ENCODE results near the gene GPRC5D. TPM values are rescaled to one million over a fixed set of nuclear protein-coding genes. Genes with fewer than 3 reads are reported as not detected.

GPRC5D gene
- polyA plus RNA-seq, 1 donor from 2014 or later: 1.4 TPM

DNA sequence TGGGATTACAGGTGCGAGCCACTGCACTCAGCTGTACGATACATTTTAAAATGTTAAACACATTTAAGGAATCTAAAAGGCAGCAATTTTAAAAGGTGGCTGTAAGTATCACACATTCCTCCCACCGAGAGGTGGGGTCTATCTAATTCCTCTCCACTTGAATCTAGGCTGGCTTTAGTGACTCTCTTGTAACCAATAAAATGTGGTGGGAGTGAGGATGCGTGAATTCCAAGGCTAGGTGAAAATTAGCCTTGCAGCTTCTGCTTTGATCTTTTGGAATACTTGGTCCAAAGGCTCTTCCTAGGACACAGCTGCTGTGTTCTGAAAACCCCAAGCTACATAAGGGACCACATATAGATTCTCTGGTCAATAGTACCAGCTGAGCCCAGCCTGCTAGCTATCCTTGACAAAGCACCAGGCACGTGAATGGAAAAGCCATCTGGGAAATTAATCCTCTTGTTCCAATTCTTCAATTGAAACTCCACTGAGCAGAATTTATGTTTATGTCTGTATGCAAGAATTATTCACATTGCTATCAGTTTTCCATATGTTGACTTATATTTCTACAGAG, 8.8 kb upstream of the GPRC5D start:
- Mint-ChIP-seq H3K4me3 (no peak overlapping the region), H3K27ac (no peak overlapping the region), H3K4me1 (no peaks in the 10 kb centered on the region), H3K36me3 (no peaks in the 10 kb centered on the region), H3K9me3 (no peaks in the 10 kb centered on the region), H3K27me3 (peaks cover 6% of the 10 kb centered on the region)

DNA sequence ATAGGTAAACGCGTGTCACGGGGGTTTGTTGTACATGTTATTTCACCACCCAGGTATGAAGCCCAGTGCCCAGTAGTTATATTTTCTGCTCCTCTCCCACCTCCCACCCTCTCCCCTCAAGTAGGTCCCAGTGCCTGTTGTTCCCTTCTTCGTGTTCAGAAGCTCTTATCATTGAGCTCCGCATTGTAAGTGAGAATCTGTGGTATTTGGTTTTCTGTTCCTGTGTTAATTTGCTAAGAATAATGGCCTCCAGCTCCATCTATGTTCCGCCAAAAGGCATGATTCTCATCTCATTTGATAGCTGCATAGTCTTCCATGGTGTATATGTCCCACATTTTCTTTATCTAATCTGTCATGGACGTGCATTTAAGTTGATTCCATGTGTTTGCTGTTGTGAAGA, 6.9 kb upstream of the GPRC5D start:
- H3K27ac Mint-ChIP-seq: no peak overlapping the region

DNA sequence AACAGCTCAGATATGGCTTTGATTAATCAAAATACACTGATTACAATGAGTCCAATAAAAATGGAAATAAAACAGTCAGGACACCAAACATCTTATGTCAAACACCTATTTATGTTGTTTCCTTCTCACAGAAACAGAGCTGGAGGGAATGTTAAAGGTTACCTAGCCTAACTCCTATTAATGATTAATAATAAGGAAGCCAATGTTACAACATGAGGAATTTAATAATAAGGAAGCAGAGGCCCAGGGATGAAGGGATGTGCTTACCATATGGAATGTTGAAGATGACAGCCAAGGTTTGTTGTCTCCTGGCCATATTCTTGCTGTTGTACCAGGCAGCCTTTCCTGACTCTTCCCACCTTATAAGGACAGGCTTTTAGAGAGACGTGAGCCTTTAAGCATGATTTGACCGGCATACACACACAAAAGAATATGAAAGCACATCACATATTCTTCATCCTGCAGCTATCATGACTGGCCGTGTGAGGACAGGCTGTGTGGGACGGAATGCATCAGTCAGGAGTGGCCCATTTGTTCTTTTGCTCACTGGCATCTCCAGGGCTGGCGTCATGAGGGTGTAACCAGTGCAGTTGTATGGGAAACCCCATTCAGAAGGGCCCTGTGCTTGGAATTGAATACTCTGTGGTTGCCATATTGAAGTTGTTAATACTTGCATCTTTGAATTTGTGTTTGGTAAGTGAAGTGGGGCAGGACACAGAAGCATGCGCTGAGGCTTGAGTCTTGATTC, 3.1 kb upstream of the GPRC5D start:
- Mint-ChIP-seq H3K36me3 (no peaks in the 10 kb centered on the region), H3K4me3 (peak overlapping the region in 1 of 4 donors; percentile 49), H3K27ac (peak overlapping the region in 1 of 3 donors; percentile 57), H3K9me3 (no peaks in the 10 kb centered on the region), H3K4me1 (peaks cover 0 to 3% (median 0%) of the 10 kb centered on the region in 3 donors), H3K27me3 (peaks cover 4% of the 10 kb centered on the region)

More for the DNA sequence above, 6.9 kb upstream of the GPRC5D start:
- Mint-ChIP-seq H3K27me3 (peaks cover 4% of the 10 kb centered on the region), H3K4me1 (no peaks in the 10 kb centered on the region), H3K36me3 (no peaks in the 10 kb centered on the region), H3K9me3 (no peaks in the 10 kb centered on the region), H3K4me3 (no peak overlapping the region)

GRCh38 chr12:12954356-12954755, 2.4 kb upstream of the GPRC5D start:
- peaks cover 4% of the 10 kb centered on the region for H3K27me3 Mint-ChIP-seq
- H3K9me3 Mint-ChIP-seq: no peaks in the 10 kb centered on the region
- H3K36me3 Mint-ChIP-seq: no peaks in the 10 kb centered on the region
- peaks cover 0 to 3% (median 0%) of the 10 kb centered on the region in 3 donors for H3K4me1 Mint-ChIP-seq
- H3K27ac Mint-ChIP-seq: no peak overlapping the region
- no peak overlapping the region for H3K4me3 Mint-ChIP-seq

- no peaks in the 10 kb centered on the region for H3K9me3 Mint-ChIP-seq
- peak overlapping the region in 1 of 4 donors; percentile 61 for H3K4me3 Mint-ChIP-seq
- H3K27me3 Mint-ChIP-seq: peaks cover 7% of the 10 kb centered on the region
- H3K4me1 Mint-ChIP-seq: peaks cover 0 to 3% (median 0%) of the 10 kb centered on the region in 3 donors
- no peak overlapping the region for H3K27ac Mint-ChIP-seq
- no peaks in the 10 kb centered on the region for H3K36me3 Mint-ChIP-seq
These were observed 466 bp downstream of the GPRC5D start for GRCh38 chr12:12951504-12951903.

DNA sequence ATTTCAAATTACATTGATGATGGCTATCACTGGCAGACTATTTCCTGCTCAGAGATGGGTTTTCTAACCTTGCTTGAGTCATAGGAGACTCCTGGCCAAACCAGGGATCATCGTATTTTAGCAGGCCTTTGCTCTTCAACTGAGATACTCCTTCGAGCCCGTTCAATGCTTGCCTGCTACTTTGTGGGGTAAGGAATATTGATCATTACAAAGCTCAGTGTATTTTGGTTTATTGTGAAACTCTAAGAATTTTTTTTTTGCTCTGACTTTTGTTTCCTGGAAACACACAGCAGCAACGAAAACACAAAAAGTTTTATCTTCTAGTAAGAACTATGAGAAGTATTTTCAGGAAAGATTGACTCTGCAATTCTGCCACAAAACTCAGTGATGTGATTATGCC, 4.1 kb downstream of the GPRC5D start:
- peaks cover 0 to 1% (median 0%) of the 10 kb centered on the region in 3 donors for H3K4me1 Mint-ChIP-seq
- H3K27ac Mint-ChIP-seq: peak overlapping the region in 1 of 3 donors; percentile 59

DNA sequence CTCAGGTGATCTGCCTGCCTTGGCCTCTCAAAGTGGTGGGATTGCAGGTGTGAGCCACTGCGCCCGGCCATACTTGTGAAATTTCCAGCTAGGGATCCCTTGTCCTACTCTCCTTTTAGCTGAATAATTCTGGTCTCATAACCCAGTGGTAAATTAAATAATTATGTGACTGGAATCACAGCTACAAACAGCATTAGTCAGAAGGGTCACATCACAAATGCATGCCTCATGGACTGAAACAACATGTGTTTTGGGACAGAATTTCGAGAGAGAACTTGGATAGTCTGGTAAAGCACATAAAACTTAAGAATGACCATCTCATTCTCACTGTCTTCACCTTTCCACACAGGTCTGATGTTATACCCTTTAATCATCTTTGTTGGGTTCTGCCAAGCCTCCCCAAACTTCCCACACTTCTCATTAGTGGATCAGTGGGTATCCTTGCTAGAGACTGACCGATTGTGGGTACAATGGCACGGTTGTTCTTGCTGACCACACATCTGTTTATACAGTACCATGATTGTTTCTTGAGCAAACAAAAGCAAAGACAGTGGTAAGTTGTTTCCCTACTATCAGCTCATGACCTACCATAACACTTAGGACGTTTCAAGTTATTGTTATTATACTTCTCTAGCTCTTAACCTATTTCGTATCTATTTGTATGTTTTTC, 5.1 kb downstream of the GPRC5D start:
- no peaks in the 10 kb centered on the region for H3K9me3 Mint-ChIP-seq
- H3K27ac Mint-ChIP-seq: no peak overlapping the region
- no peaks in the 10 kb centered on the region for H3K36me3 Mint-ChIP-seq
- peaks cover 0 to 1% (median 0%) of the 10 kb centered on the region in 3 donors for H3K4me1 Mint-ChIP-seq
- H3K27me3 Mint-ChIP-seq: peaks cover 4% of the 10 kb centered on the region
- no peak overlapping the region for H3K4me3 Mint-ChIP-seq

More for the DNA sequence above, 4.1 kb downstream of the GPRC5D start:
- no peaks in the 10 kb centered on the region for H3K9me3 Mint-ChIP-seq
- H3K27me3 Mint-ChIP-seq: peaks cover 4% of the 10 kb centered on the region
- no peaks in the 10 kb centered on the region for H3K36me3 Mint-ChIP-seq
- no peak overlapping the region for H3K4me3 Mint-ChIP-seq

DNA sequence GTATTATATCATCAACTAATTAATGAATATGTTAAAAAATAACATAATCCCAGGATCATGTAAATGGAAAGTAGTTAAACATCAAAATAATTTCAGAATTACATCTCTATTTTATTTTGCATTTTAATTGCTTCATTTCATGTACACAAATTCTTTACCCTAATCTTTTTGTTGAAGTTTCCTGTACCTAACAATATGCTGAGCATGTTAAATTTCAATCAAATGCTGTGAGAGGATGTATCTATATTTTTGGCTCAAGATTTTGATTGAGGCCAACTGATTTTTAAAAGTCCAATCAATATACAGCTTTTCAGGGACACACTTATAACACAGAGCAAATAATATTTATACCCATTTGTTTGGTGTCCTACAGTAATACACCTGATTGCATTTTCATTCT, 6.4 kb downstream of the GPRC5D start:
- no peak overlapping the region for H3K27ac Mint-ChIP-seq

GRCh38 chr12:12943586-12944260, 8.2 kb downstream of the GPRC5D start:
- peaks cover 0 to 3% (median 0%) of the 10 kb centered on the region in 3 donors for H3K4me1 Mint-ChIP-seq
- no peaks in the 10 kb centered on the region for H3K9me3 Mint-ChIP-seq
- H3K27ac Mint-ChIP-seq: no peak overlapping the region
- H3K27me3 Mint-ChIP-seq: peaks cover 4% of the 10 kb centered on the region
- no peak overlapping the region for H3K4me3 Mint-ChIP-seq
- no peaks in the 10 kb centered on the region for H3K36me3 Mint-ChIP-seq

More for the DNA sequence above, 6.4 kb downstream of the GPRC5D start:
- Mint-ChIP-seq H3K4me1 (peaks cover 0 to 1% (median 0%) of the 10 kb centered on the region in 3 donors), H3K36me3 (no peaks in the 10 kb centered on the region), H3K4me3 (peak overlapping the region in 1 of 4 donors; percentile 30), H3K9me3 (no peaks in the 10 kb centered on the region), H3K27me3 (peaks cover 4% of the 10 kb centered on the region)

DNA sequence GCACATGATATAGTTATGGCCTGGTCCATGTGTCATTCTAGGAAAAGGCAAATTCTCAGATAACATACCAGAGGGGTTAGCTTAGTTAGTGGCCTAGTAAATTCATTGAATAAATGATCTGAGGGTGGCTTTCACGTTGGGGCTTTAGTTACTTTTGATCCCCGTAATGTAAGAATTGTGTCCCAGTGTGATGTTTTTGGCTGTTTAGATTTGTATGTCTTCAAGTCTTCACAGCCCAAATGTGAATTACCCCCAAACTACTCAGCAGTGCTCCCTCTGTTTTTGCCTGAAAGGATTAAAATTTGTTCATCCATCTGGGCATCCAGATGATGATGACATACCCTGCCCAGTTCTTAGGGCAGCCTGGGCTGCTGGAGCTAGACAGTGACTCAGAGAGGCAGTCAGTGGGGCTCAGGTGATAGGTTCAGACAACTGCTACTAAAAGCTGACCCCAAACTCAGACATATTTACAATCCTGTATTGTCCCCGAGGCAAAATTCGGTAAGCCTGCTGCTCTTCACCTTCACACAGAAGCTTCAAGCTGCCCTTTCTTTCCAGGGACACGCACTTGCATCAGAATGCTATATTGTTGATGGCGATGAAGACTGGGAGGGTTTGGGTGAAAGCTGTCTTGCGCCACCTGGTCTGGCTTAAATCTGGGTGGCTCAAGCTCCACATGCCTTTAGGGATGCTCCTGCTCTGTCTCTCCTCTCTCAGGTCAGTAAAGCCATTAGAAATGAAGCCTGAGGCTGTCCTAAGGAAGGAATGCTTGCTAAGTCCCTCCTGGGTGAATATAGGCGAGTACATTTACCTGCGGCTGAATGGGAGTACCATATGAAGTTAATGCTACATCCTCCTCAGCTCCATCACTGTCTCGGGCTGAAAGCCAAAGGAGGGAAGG, 10.3 kb downstream of the GPRC5D start:
- Mint-ChIP-seq H3K27ac (no peak overlapping the region), H3K4me1 (peaks cover 0 to 3% (median 0%) of the 10 kb centered on the region in 3 donors), H3K27me3 (peaks cover 1% of the 10 kb centered on the region), H3K36me3 (no peaks in the 10 kb centered on the region), H3K9me3 (no peaks in the 10 kb centered on the region), H3K4me3 (no peak overlapping the region)

GRCh38 chr12:12939888-12940287, 12.1 kb downstream of the GPRC5D start:
- no peaks in the 10 kb centered on the region for H3K36me3 Mint-ChIP-seq
- H3K4me3 Mint-ChIP-seq: no peak overlapping the region
- no peaks in the 10 kb centered on the region for H3K9me3 Mint-ChIP-seq
- no peak overlapping the region for H3K27ac Mint-ChIP-seq
- peaks cover 0 to 3% (median 0%) of the 10 kb centered on the region in 3 donors for H3K4me1 Mint-ChIP-seq
- H3K27me3 Mint-ChIP-seq: no peaks in the 10 kb centered on the region

GRCh38 chr12:12938541-12938940, 13.4 kb downstream of the GPRC5D start:
- Mint-ChIP-seq H3K4me1 (peaks cover 0 to 3% (median 0%) of the 10 kb centered on the region in 3 donors), H3K27me3 (no peaks in the 10 kb centered on the region), H3K36me3 (no peaks in the 10 kb centered on the region), H3K4me3 (no peak overlapping the region), H3K27ac (no peak overlapping the region), H3K9me3 (no peaks in the 10 kb centered on the region)

DNA sequence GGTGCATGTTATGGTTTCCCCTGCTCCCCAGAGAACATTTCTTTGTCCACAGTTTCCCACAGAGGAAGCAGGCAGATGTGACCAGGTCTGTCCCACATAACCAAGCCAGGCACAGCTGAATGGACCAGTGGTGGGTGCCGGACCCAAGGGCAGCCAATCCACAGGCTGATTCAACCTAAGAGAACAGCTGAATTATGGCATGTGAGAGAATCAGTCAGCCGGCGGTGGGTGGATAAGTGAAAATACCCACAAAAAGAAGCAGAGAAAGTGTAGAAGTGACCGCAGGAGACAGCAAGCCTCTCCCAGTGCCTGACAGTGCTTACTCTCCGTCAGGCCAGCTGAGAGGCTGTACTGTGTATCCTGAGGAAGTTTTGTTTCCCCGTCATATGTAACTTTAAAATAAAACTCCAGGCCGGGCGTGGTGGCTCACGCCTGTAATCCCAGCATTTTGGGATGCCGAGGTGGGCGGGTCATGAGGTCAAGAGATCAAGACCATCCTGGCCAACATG, 14.9 kb downstream of the GPRC5D start:
- Mint-ChIP-seq H3K27me3 (no peaks in the 10 kb centered on the region), H3K27ac (no peak overlapping the region), H3K4me1 (peaks cover 0 to 1% (median 0%) of the 10 kb centered on the region in 3 donors)

GRCh38 chr12:12934556-12934955, 17.4 kb downstream of the GPRC5D start:
- Mint-ChIP-seq H3K4me1 (peaks cover 0 to under 1% (median 0%) of the 10 kb centered on the region in 3 donors), H3K4me3 (no peak overlapping the region), H3K27me3 (peaks cover 3% of the 10 kb centered on the region), H3K27ac (no peak overlapping the region), H3K9me3 (no peaks in the 10 kb centered on the region), H3K36me3 (no peaks in the 10 kb centered on the region)

More for the DNA sequence above, 14.9 kb downstream of the GPRC5D start:
- Mint-ChIP-seq H3K9me3 (no peaks in the 10 kb centered on the region), H3K4me3 (no peak overlapping the region), H3K36me3 (no peaks in the 10 kb centered on the region)

Data from IgD-negative memory B cell (primary cell).